Cardiac muscle cell (in vitro differentiated cells and primary cell): ENCODE results near the gene PDE6G. TPM values are rescaled to one million over a fixed set of nuclear protein-coding genes. Genes with fewer than 3 reads are reported as not detected.
"Not testable (repeated sequence)": the region's sequence is repeated elsewhere in the genome, so short reads cannot be mapped to it uniquely, and the experiment has no call there.

ENCODE experiments used
- DNase-seq, 2 donors: peaks; one replicate each; pipeline versions ENCODE4 v3.0.0 to v3.0.0-alpha.2; 2010 to 2017; ENCODE audit warnings: low read depth in 1 of 2, low spot score in 1 of 2
- H3K27ac ChIP-seq: fragments of 200-600 bp; sonication (generic); 2 replicates; pipeline ENCODE4 v1.5.1; 2016
- H3K27me3 ChIP-seq: fragments of 200-600 bp; sonication (generic); 2 replicates; pipeline ENCODE4 v1.6.0; 2016; ENCODE audit warnings: control low read depth
- H3K36me3 ChIP-seq: fragments of 200-600 bp; sonication (generic); 2 replicates; pipeline ENCODE4 v1.5.1; 2016; ENCODE audit warnings: control low read depth
- H3K4me1 ChIP-seq: fragments of 200-600 bp; sonication (generic); 2 replicates; pipeline ENCODE4 v1.8.1; 2017; ENCODE audit warnings: low read depth, mild to moderate bottlenecking, mixed run types
- H3K4me3 ChIP-seq: fragments of 200-600 bp; sonication (generic); 2 replicates; pipeline ENCODE4 v1.5.1; 2016; ENCODE audit warnings: mild to moderate bottlenecking
- H3K9me3 ChIP-seq: fragments of 200-600 bp; sonication (generic); 2 replicates; pipeline ENCODE4 v1.5.1; 2017; ENCODE audit warnings: low read depth, mild to moderate bottlenecking, control low read depth
- CTCF ChIP-seq: IDR thresholded peaks from 2 replicates; pipeline ENCODE4 v1.5.1; 2012; ENCODE audit warnings: low read depth, mild to moderate bottlenecking, low read length
- polyA plus RNA-seq: library from polyadenylated mRNA; unstranded; fragments of >200 nt; fragmentation: Nextera tagmentation; extraction: Ambion mirVana; gene quantifications from 2 replicates; pipeline ENCODE4 v1.2.1, GENCODE V29; 2016
- total RNA-seq: library from RNA; depleted of rRNA; stranded (reverse); fragments of >200 nt; gene quantifications from 2 replicates; pipeline ENCODE4 v1.2.3, GENCODE V29; 2016

The PDE6G gene
- total and polyA plus RNA-seq, 2 experiments from 2014 or later = 1.8 to 2.3 TPM

GRCh38 chr17:81635973-81636504 lies 20.3 kb downstream of the PDE6G start:
- Histone ChIP-seq H3K4me3 (peak overlapping the region; percentile 84), H3K27ac (peak overlapping the region; percentile 96), H3K4me1 (no peaks in the 10 kb centered on the region), H3K27me3 (no peaks in the 10 kb centered on the region), H3K36me3 (peaks cover 3% of the 10 kb centered on the region), H3K9me3 (no peaks in the 10 kb centered on the region)
- no peak for DNase-seq
- TF ChIP-seq CTCF = no peak

GRCh38 chr17:81635431-81635830 lies 20.9 kb downstream of the PDE6G start:
- Histone ChIP-seq H3K27me3 (no peaks in the 10 kb centered on the region), H3K4me1 (no peaks in the 10 kb centered on the region), H3K4me3 (no peak overlapping the region), H3K9me3 (no peaks in the 10 kb centered on the region), H3K27ac (peak overlapping the region; percentile 96), H3K36me3 (peaks cover 3% of the 10 kb centered on the region)
- TF ChIP-seq CTCF = no peak
- no peak for DNase-seq

GRCh38 chr17:81631482-81631881 lies 24.9 kb downstream of the PDE6G start:
- H3K4me3 ChIP-seq = no peak overlapping the region
- no peaks in the 10 kb centered on the region for H3K27me3 ChIP-seq
- TF ChIP-seq CTCF = no peak
- DNase-seq = no peak
- H3K9me3 ChIP-seq = no peaks in the 10 kb centered on the region
- peaks cover 11% of the 10 kb centered on the region for H3K36me3 ChIP-seq
- H3K4me1 ChIP-seq = no peaks in the 10 kb centered on the region
- no peak overlapping the region for H3K27ac ChIP-seq

- H3K36me3 ChIP-seq = peaks cover 20% of the 10 kb centered on the region
- TF ChIP-seq CTCF = no peak
- no peak for DNase-seq
- no peak overlapping the region for H3K4me3 ChIP-seq
- H3K27ac ChIP-seq = no peak overlapping the region
- H3K9me3 ChIP-seq = no peaks in the 10 kb centered on the region
- no peaks in the 10 kb centered on the region for H3K27me3 ChIP-seq
- H3K4me1 ChIP-seq = no peaks in the 10 kb centered on the region
Measured at GRCh38 chr17:81630274-81630673, 26.1 kb downstream of the PDE6G start.

GRCh38 chr17:81621494-81622130 lies 34.7 kb downstream of the PDE6G start:
- no peak for TF ChIP-seq CTCF
- Histone ChIP-seq H3K27ac (no peak overlapping the region), H3K4me3 (no peak overlapping the region), H3K36me3 (peaks cover 40% of the 10 kb centered on the region), H3K9me3 (no peaks in the 10 kb centered on the region), H3K4me1 (no peaks in the 10 kb centered on the region), H3K27me3 (no peaks in the 10 kb centered on the region)
- no peak for DNase-seq

- H3K9me3 ChIP-seq, H3K4me1 ChIP-seq, H3K4me3 ChIP-seq, H3K27ac ChIP-seq, DNase-seq, H3K27me3 ChIP-seq: not testable (repeated sequence)
- peaks cover 29% of the 10 kb centered on the region for H3K36me3 ChIP-seq
Measured at GRCh38 chr17:81618307-81618706, 38.0 kb downstream of the PDE6G start.
